Prostate gland (tissue), 2 donors: ENCODE data around the gene GRN. TPM values are rescaled to one million over a fixed set of nuclear protein-coding genes. Genes with fewer than 3 reads are reported as not detected.

Experiments
- DNase-seq: peaks from one replicate; pipeline ENCODE4 v3.0.0-alpha.2; 2019; ENCODE audit warnings: low spot score
- H3K27ac ChIP-seq, 2 donors: fragments of 200-600 bp; sonication (generic); 2 replicates each; pipeline ENCODE4 v1.5.1; 2017 to 2019
- H3K27me3 ChIP-seq: fragments of 200-600 bp; sonication (generic); replicated peaks from 2 replicates; pipeline ENCODE4 v1.5.1; 2019; ENCODE audit not compliant: insufficient read depth
- H3K36me3 ChIP-seq, 2 donors: fragments of 200-600 bp; sonication (generic); 1 replicate in 1 of 2; 2 replicates in 1 of 2; pipeline versions ENCODE4 v1.5.1 to v1.8.1; 2017 to 2019
- H3K4me1 ChIP-seq: fragments of 200-600 bp; sonication (generic); replicated peaks from 2 replicates; pipeline ENCODE4 v1.5.1; 2019
- H3K4me3 ChIP-seq, 2 donors: fragments of 200-600 bp; sonication (generic); 2 replicates each; pipeline ENCODE4 v1.5.1; 2017 to 2019
- H3K9me3 ChIP-seq: fragments of 200-600 bp; sonication (generic); 2 replicates; pipeline ENCODE4 v1.5.1; 2017
- POLR2A ChIP-seq: fragments of 450-650 bp; IDR thresholded peaks from one replicate; pipeline ENCODE4 v1.6.1; 2016; ENCODE audit warnings: antibody characterized with exemption, mild to moderate bottlenecking
- POLR2AphosphoS5 ChIP-seq: sonication (generic); formaldehyde crosslinking; IDR thresholded peaks from one replicate; pipeline ENCODE4 v1.6.1; 2017; ENCODE audit warnings: antibody characterized with exemption
- WGBS: methylation state at CpG from one replicate; pipeline ENCODE4 v1.1.5; 2018; 5-methylcytosine and 5-hydroxymethylcytosine counted together
- intact Hi-C: fragments of 100-400 bp; cut with DNase I; formaldehyde crosslinking; loops from one replicate; pipeline ENCODE4 v1.14.2; 2022
- total RNA-seq, 2 donors: library from RNA; depleted of rRNA; stranded (reverse); fragments of >200 nt; gene quantifications; one replicate each; pipeline ENCODE4 v1.1.0, GENCODE V29; 2016
- TF ChIP-seq, protein P1 (sequence below), 4 experiments: fragments of 200-600 bp in 2 of 4; fragments of 450-650 bp in 2 of 4; sonication (generic) in 2 of 4; IDR thresholded peaks; 1 replicate in 3 of 4; 2 replicates in 1 of 4; pipeline ENCODE4 v1.5.1; 2016 to 2019; ENCODE audit warnings: antibody characterized with exemption in 4 of 4, mild to moderate bottlenecking in 2 of 4, moderate library complexity in 2 of 4

The GRN gene
- total RNA-seq, 2 donors from 2014 or later: 319 to 404 TPM

DNA sequence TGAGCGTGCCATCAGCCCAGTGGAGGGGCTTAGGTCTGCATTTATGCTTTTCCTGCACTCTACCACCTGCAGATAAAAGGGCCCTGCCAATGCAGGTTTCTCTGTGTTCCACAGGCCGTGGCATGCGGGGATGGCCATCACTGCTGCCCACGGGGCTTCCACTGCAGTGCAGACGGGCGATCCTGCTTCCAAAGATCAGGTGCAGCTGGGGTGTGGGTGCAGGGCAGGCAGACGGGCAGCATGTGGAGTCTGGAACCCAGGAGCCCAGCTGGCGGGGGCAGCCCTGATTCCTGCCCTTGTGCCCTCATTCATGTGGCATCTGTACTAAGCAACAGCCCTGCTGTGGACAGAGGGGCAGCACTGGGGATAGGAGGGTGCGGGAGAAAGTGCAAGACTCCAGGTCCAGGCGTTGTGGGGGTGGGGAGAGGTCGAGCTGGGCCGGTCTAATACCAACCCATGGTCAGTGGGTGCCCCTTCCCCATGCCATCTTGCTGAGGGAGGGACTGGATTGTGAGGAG, 4.5 kb downstream of the GRN start:
- H3K4me3 ChIP-seq: no peak overlapping the region

DNA sequence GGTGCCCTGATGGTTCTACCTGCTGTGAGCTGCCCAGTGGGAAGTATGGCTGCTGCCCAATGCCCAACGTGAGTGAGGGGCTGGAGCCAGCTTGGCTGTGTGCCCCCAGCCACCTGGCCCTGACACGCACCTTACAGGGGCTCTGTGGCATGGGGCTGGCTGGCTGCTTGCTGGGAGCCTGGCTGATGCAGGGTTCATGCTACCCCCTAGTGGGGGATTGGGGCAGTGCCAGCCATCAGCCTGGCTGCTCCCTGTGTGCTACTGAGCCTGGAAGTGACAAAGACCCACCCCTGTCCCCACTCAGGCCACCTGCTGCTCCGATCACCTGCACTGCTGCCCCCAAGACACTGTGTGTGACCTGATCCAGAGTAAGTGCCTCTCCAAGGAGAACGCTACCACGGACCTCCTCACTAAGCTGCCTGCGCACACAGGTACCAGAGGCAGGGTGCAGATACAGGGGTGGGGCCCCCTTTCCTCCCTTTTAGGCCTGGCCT, 5.7 kb downstream of the GRN start:
- Histone ChIP-seq H3K4me3 (no peak overlapping the region), H3K9me3 (no peaks in the 10 kb centered on the region), H3K27ac (no peak overlapping the region), H3K4me1 (no peaks in the 10 kb centered on the region), H3K36me3 (peaks cover 5 to 10% of the 10 kb centered on the region in 2 donors), H3K27me3 (no peaks in the 10 kb centered on the region)
- TF ChIP-seq, protein P1, sequence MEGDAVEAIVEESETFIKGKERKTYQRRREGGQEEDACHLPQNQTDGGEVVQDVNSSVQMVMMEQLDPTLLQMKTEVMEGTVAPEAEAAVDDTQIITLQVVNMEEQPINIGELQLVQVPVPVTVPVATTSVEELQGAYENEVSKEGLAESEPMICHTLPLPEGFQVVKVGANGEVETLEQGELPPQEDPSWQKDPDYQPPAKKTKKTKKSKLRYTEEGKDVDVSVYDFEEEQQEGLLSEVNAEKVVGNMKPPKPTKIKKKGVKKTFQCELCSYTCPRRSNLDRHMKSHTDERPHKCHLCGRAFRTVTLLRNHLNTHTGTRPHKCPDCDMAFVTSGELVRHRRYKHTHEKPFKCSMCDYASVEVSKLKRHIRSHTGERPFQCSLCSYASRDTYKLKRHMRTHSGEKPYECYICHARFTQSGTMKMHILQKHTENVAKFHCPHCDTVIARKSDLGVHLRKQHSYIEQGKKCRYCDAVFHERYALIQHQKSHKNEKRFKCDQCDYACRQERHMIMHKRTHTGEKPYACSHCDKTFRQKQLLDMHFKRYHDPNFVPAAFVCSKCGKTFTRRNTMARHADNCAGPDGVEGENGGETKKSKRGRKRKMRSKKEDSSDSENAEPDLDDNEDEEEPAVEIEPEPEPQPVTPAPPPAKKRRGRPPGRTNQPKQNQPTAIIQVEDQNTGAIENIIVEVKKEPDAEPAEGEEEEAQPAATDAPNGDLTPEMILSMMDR (IDR thresholded peaks at IDR 0.05): peak in 3 of 4 experiments; percentile 36 to 72 (median 56)
- no peak for TF ChIP-seq POLR2AphosphoS5
- TF ChIP-seq POLR2A: no peak
- peak; percentile 41 for DNase-seq
- intact Hi-C loops: no loop called here
- 71% methylated on average over 5 of the region's 6 CpGs for WGBS

More for the DNA sequence above, 4.5 kb downstream of the GRN start:
- WGBS: 88% methylated on average over 12 of the region's 12 CpGs
- Histone ChIP-seq H3K9me3 (no peaks in the 10 kb centered on the region), H3K4me1 (no peaks in the 10 kb centered on the region), H3K27me3 (no peaks in the 10 kb centered on the region), H3K36me3 (peaks cover 5 to 10% of the 10 kb centered on the region in 2 donors), H3K27ac (no peak overlapping the region)
- TF ChIP-seq POLR2A (no peak), POLR2AphosphoS5 (no peak)
- TF ChIP-seq, protein P1 (IDR thresholded peaks at IDR 0.05): no peak
- no peak for DNase-seq
- intact Hi-C loops: loop anchor here (5.0 kb wide), 1 partner anchor 137 kb away; no protein-coding TSS in a partner anchor

DNA sequence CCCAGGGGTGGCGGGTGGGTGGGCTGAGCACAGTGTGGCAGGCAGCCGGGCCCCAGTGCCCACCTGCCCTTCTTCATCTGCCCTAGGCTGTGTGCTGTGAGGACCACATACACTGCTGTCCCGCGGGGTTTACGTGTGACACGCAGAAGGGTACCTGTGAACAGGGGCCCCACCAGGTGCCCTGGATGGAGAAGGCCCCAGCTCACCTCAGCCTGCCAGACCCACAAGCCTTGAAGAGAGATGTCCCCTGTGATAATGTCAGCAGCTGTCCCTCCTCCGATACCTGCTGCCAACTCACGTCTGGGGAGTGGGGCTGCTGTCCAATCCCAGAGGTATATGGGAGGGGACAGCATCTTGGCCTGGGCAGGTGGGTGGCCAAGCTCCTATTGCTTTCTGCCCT, 6.4 kb downstream of the GRN start:
- intact Hi-C loops: no loop called here
- H3K27ac ChIP-seq: no peak overlapping the region
- no peak overlapping the region for H3K4me3 ChIP-seq
- WGBS: 87% methylated on average over 8 of the region's 8 CpGs
- H3K27me3 ChIP-seq: no peaks in the 10 kb centered on the region
- TF ChIP-seq, protein P1 (IDR thresholded peaks at IDR 0.05): no peak
- TF ChIP-seq POLR2A (no peak), POLR2AphosphoS5 (no peak)
- H3K4me1 ChIP-seq: no peaks in the 10 kb centered on the region
- no peak for DNase-seq
- H3K9me3 ChIP-seq: no peaks in the 10 kb centered on the region
- peaks cover 5 to 10% of the 10 kb centered on the region in 2 donors for H3K36me3 ChIP-seq

DNA sequence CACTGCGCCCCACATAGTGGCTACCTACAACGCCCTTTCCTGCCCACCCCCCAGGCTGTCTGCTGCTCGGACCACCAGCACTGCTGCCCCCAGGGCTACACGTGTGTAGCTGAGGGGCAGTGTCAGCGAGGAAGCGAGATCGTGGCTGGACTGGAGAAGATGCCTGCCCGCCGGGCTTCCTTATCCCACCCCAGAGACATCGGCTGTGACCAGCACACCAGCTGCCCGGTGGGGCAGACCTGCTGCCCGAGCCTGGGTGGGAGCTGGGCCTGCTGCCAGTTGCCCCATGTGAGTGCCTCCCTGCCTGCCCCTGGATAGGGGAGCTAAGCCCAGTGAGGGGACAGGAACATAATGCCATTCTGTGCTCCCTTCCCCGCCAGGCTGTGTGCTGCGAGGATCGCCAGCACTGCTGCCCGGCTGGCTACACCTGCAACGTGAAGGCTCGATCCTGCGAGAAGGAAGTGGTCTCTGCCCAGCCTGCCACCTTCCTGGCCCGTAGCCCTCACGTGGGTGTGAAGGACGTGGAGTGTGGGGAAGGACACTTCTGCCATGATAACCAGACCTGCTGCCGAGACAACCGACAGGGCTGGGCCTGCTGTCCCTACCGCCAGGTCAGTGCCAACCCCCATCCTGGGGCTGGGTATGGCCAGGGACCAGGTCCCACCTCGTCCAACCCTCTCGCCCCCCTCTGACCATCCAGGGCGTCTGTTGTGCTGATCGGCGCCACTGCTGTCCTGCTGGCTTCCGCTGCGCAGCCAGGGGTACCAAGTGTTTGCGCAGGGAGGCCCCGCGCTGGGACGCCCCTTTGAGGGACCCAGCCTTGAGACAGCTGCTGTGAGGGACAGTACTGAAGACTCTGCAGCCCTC, 7.1 kb downstream of the GRN start:
- intact Hi-C loops: no loop called here
- no peak overlapping the region for H3K4me3 ChIP-seq
- 87% methylated on average over 26 of the region's 36 CpGs for WGBS
- H3K9me3 ChIP-seq: no peaks in the 10 kb centered on the region
- no peaks in the 10 kb centered on the region for H3K4me1 ChIP-seq
- TF ChIP-seq POLR2AphosphoS5: no peak
- TF ChIP-seq, protein P1 (IDR thresholded peaks at IDR 0.05): no peak
- TF ChIP-seq POLR2A: no peak
- H3K36me3 ChIP-seq: peaks cover 5 to 10% of the 10 kb centered on the region in 2 donors
- no peaks in the 10 kb centered on the region for H3K27me3 ChIP-seq
- DNase-seq: no peak
- H3K27ac ChIP-seq: no peak overlapping the region
